GM19438 (cell line): ENCODE results near the gene RAB34.

Source experiments
- ATAC-seq: cut with Tn5 transposase; IDR thresholded peaks from one replicate; pipeline ENCODE4 v1.9.1; 2021; ENCODE audit warnings: low read depth; ENCODE audit not compliant: unreplicated experiment

RAB34 gene

DNA sequence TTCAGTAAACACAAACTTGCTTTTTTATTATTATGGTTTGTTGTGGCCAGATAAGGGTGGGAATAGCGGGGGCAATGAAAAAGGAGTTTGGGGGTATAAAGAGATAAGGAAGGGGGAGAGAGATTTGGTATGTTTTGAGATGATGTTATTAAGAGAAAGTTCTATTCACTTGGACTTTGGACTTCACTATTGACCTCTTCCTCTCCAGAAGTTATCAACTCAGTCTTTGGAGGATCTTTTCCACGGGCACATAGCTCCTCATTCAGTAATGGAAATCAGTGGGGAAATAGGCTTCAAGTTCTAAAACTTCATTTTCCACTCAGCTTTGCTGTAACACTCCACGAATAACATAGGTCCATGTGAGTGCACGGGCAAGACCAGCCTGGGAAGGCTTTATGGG, 29.2 kb downstream of the RAB34 start:
- no peak for ATAC-seq

DNA sequence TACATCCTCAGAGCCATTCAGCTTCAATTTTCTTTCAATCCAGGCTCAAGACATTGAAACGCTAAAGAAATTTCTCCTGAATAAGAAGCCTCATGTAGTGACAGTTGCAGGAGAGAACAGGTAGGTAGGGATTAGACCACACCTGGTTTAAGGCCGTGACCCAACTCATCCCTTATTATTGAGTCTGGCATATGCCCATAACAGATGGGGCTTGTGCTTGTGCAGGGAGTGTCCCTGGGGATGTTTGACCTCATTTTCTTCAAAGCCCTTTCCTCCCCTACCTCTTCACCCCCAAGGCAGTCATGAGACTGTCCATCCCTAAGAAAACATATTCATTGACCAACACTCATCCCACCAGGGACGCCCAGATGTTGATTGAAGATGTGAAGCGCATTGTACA, 31.4 kb downstream of the RAB34 start:
- no peak for ATAC-seq

DNA sequence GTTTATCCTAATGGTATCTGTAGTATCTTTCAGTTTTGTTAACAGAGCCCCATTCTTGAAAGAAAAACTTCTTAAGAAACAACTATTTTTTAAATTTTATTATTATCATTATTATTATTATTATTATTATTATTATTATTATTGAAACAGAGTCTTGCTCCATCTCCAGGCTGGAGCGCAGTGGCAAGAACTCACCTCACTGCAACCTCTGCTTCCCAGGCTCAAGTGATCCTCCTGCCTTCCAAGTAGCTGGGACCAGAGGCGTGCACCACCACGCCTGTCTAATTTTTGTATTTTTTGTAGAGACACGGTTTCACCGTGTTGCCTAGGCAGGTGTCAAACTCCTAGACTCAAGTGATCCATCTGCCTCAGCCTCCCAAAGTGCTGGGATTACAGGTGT, 32.3 kb downstream of the RAB34 start:
- ATAC-seq = no peak

DNA sequence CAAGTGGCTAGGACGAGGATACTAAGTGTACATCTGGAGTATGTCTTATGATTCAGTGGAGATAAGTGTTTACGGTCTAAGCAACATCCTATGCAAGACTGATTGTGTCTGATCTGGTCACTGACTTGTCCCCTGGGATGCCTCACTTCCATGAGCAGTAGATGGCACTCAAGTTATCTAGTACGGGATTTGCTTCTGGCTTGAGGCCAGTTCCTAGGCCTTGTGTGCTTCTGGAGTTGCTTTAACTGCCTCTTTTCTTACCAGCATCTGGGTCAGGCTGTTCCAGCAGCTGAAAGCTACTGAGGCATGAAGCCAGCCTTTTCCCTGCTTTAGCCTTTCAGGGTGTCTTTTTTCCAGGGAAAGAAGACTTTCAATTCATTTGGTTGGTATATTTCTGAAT, 32.7 kb downstream of the RAB34 start:
- ATAC-seq = no peak

DNA sequence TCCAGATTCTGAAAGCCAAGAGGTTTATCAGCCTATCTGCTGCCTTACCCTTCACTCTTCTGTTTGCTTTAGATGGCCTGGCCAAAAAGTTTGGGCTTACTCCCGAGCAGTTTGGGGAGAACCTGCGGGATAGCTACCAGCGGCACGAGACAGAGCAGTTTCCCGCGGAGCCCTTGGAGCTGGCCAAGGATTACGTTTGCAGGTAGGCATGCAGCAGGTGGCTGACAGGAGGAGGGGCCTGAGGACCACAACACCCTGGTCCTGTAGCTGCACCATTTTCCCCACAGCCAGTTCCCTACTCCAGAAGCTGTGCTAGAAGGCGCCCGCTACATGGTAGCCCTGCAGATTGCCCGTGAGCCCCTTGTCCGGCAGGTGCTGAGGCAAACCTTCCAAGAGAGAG, 35.0 kb downstream of the RAB34 start:
- no peak for ATAC-seq

DNA sequence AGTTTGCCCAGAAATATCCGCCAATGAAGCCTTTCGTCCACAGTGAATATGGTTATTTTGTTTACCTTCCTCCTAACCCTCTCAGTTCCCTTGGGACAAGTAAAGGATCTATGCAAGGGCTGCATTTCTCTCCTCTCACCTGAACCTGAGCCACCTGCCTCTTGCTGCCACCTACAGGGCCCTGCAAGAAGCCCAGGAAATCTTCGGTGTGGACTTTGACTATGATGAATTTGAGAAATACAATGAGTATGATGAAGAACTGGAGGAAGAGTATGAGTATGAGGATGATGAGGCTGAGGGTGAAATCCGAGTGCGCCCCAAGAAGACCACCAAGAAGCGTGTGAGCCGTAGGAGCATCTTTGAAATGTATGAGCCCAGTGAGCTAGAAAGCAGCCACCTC, 41.7 kb downstream of the RAB34 start:
- ATAC-seq = no peak

DNA sequence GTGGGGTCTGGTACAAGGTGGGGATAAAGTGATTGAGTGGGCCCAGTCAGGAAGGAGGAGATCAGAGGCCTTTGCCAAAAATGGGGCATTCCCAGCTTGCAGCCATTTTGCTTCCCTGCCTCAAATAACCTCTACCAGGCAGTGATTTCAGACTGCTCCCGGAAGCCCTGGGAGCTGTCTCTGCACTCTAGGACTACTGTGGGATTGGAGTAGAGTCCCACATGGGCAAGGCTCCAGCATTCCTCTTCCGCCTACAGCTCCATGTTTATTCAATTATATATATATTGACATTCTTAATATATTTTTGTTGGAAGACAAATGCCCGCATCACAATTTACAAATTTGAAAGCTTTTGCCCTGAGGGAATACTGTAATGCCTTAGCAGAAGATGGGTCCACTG, 42.2 kb downstream of the RAB34 start:
- ATAC-seq = no peak

DNA sequence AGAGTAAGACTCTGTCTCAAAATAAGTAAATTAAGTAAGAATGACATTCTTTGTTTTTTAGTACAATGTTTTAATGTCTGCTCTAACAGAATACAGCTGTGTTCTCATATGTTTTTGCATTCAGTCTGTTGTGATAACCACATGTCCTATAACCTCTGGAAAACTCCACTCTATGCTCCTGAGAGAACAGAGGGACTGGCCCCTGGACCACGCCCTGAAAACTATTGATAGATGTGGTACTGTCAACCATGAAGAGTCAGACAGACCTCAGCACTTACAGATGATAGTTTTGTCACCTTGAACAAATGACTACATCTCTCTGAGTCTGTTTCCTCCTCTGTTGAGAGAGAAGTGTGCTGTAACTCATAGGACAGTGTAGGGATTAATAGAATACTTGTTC, 47.8 kb downstream of the RAB34 start:
- ATAC-seq = no peak

DNA sequence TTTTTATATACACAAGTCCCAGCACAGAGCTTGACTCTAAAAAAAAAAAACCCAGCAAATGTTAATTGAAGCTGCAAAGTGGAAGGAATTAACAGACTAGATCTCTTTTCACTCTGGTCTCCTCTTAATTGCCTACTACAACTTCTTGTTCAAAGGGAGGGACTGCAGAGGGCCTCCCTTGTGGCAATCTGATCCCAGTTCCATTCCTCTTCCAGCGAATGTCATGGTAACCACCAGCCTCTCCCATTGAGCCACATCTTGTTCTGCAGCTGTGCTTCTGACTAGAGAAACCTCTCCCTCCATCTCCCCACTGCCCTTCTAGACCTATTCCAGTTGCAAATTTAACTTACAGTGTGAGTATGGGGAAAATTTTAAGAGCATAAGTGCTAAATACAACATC, 49.8 kb downstream of the RAB34 start:
- no peak for ATAC-seq

DNA sequence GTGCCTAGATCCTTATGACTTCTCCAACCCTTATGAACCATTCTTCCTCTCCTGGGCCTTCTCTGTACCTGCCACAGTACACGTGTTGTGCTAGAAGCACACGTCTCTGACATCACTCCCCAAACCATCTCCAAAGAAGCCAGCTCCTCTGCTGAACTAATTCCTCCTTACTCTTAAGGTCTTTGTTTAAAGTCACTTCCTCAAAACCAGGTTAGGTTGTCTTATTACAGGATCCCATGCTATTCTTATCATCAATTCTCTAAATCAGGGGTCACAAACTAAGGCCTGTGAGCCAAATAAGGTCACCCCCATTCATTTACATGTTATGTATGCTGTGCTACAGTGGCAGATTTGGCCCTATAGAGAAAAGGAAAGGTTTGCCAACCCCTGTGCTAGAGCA, 51.7 kb downstream of the RAB34 start:
- no peak for ATAC-seq
